SK-N-SH (cell line): ENCODE results near the gene C19orf47. TPM values are rescaled to one million over a fixed set of nuclear protein-coding genes. Genes with fewer than 3 reads are reported as not detected.

Experiments
- CTCF ChIA-PET: fragments of 300-600, 350-600 bp; formaldehyde crosslinking; extraction: SDS; loops from one replicate; lab custom pipeline; 2021; lab: Yijun Ruan, JAX
- POLR2A ChIA-PET: fragments of 350-600 bp; sonication (Branson Sonifier 250); formaldehyde crosslinking; extraction: SDS; loops from one replicate; lab custom pipeline; 2020; ENCODE audit warnings: antibody characterized with exemption, inconsistent platforms; lab: Yijun Ruan, JAX
- DNase-seq: peaks from one replicate; pipeline ENCODE4 v3.0.0; 2012
- H2AFZ ChIP-seq: fragments of 200-600 bp; sonication (generic); 2 replicates; pipeline ENCODE4 v1.8.1; 2016; ENCODE audit warnings: antibody characterized with exemption, mild to moderate bottlenecking, low read depth
- H3F3A ChIP-seq: fragments of 200-600 bp; sonication (generic); replicated peaks from 2 replicates; pipeline ENCODE3; 2016; ENCODE audit warnings: antibody characterized with exemption, mild to moderate bottlenecking; ENCODE audit not compliant: insufficient read depth
- H3K27ac ChIP-seq, 2 experiments: fragments of 200-500 bp in 1 of 2; fragments of 200-600 bp in 1 of 2; sonication (Bioruptor generic) in 1 of 2; sonication (generic), shearing (Covaris generic) in 1 of 2; 2 replicates each; pipeline versions ENCODE4 v1.5.1 to v1.6.1; 2014 to 2016; ENCODE audit warnings: low read depth in 2 of 2, inconsistent platforms in 1 of 2, low read length in 1 of 2, mild to moderate bottlenecking in 1 of 2, mixed read lengths in 1 of 2
- H3K27me3 ChIP-seq: fragments of 200-600 bp; sonication (generic), shearing (Covaris generic); 2 replicates; pipeline ENCODE4 v1.6.1; 2016; ENCODE audit warnings: mixed run types; ENCODE audit not compliant: insufficient read depth
- H3K36me3 ChIP-seq, 2 experiments: fragments of 200-500 bp in 1 of 2; fragments of 200-600 bp in 1 of 2; sonication (Bioruptor generic) in 1 of 2; sonication (generic) in 1 of 2; replicated peaks in 1 of 2; 2 replicates each; pipeline versions ENCODE3 to v1.5.1; 2014 to 2016; ENCODE audit warnings: low read length in 1 of 2, mild to moderate bottlenecking in 1 of 2; ENCODE audit not compliant: insufficient read depth in 2 of 2, control insufficient read depth in 1 of 2
- H3K4me1 ChIP-seq, 2 experiments: fragments of 200-500 bp in 1 of 2; fragments of 200-600 bp in 1 of 2; sonication (Bioruptor generic) in 1 of 2; sonication (generic), shearing (Covaris generic) in 1 of 2; 2 replicates each; pipeline versions ENCODE4 v1.5.1 to v1.6.1; 2014 to 2016; ENCODE audit warnings: low read depth in 1 of 2, low read length in 1 of 2, mixed run types in 1 of 2; ENCODE audit not compliant: insufficient read depth in 2 of 2, control insufficient read depth in 1 of 2
- H3K4me2 ChIP-seq: fragments of 200-600 bp; sonication (generic), shearing (Covaris generic); 2 replicates; pipeline ENCODE4 v1.6.1; 2017; ENCODE audit warnings: mixed run types
- H3K4me3 ChIP-seq, 2 experiments: fragments of 200-500 bp in 1 of 2; fragments of 200-600 bp in 1 of 2; sonication (Bioruptor generic) in 1 of 2; sonication (generic), shearing (Covaris generic) in 1 of 2; 2 replicates each; pipeline versions ENCODE4 v1.5.1 to v1.8.1; 2014 to 2016; ENCODE audit warnings: low read depth in 2 of 2, inconsistent platforms in 1 of 2, low read length in 1 of 2, mild to moderate bottlenecking in 1 of 2, mixed read lengths in 1 of 2, moderate library complexity in 1 of 2
- H3K79me2 ChIP-seq: fragments of 200-600 bp; sonication (generic); 2 replicates; pipeline ENCODE4 v1.8.1; 2017; ENCODE audit warnings: mild to moderate bottlenecking; ENCODE audit not compliant: insufficient read depth
- H3K9ac ChIP-seq: fragments of 200-600 bp; sonication (generic); 2 replicates; pipeline ENCODE4 v1.6.1; 2017; ENCODE audit warnings: mixed run types
- H3K9me2 ChIP-seq: fragments of 200-600 bp; sonication (generic); 2 replicates; pipeline ENCODE4 v1.6.1; 2017; ENCODE audit warnings: mixed run types
- H3K9me3 ChIP-seq: fragments of 200-600 bp; sonication (generic); 2 replicates; pipeline ENCODE4 v1.6.1; 2017; ENCODE audit warnings: mixed run types, mild to moderate bottlenecking, moderate library complexity
- H4K20me1 ChIP-seq: fragments of 200-600 bp; sonication (generic); 2 replicates; pipeline ENCODE4 v1.6.1; 2017; ENCODE audit warnings: mild to moderate bottlenecking, mixed run types; ENCODE audit not compliant: insufficient read depth
- FOXJ3 ChIP-seq: sonication (generic); formaldehyde crosslinking; IDR thresholded peaks from 2 replicates; pipeline ENCODE4 v1.5.1; 2020; ENCODE audit warnings: mild to moderate bottlenecking, missing genetic modification reagents
- FOXM1 ChIP-seq: IDR thresholded peaks from 2 replicates; pipeline ENCODE4 v1.4.0; 2012; ENCODE audit warnings: low read depth, mild to moderate bottlenecking
- GABPA ChIP-seq: IDR thresholded peaks from 2 replicates; pipeline ENCODE4 v1.4.0; 2012; ENCODE audit warnings: low read depth, mild to moderate bottlenecking
- MEF2A ChIP-seq: IDR thresholded peaks from 2 replicates; pipeline ENCODE4 v1.4.0; 2012; ENCODE audit warnings: low read depth, borderline replicate concordance
- MXI1 ChIP-seq: IDR thresholded peaks from 2 replicates; pipeline ENCODE4 v1.6.1; 2012; ENCODE audit warnings: mild to moderate bottlenecking, low read depth, low read length, improper control_type of control experiment
- NFIC ChIP-seq: IDR thresholded peaks from 2 replicates; pipeline ENCODE4 v1.4.0; 2012; ENCODE audit warnings: borderline replicate concordance
- POLR2AphosphoS5 ChIP-seq: IDR thresholded peaks from 2 replicates; pipeline ENCODE4 v1.6.1; 2012; ENCODE audit warnings: low read depth, low read length
- RAD21 ChIP-seq: IDR thresholded peaks from 2 replicates; pipeline ENCODE4 v1.6.1; 2012; ENCODE audit warnings: mild to moderate bottlenecking, low read length
- RCOR1 ChIP-seq: fragments of 150-350 bp; IDR thresholded peaks from 2 replicates; pipeline ENCODE4 v1.6.1; 2017; ENCODE audit warnings: antibody characterized with exemption, low read length
- SIN3A ChIP-seq: IDR thresholded peaks from 2 replicates; pipeline ENCODE4 v1.6.1; 2012; ENCODE audit warnings: low read depth, mild to moderate bottlenecking, low read length, moderate library complexity, borderline replicate concordance
- TCF12 ChIP-seq: IDR thresholded peaks from 2 replicates; pipeline ENCODE4 v1.4.0; 2012
- TEAD4 ChIP-seq: IDR thresholded peaks from 2 replicates; pipeline ENCODE4 v1.4.0; 2012; ENCODE audit warnings: mild to moderate bottlenecking, borderline replicate concordance; ENCODE audit not compliant: insufficient read depth
- WGBS: methylation state at CpG from one replicate; pipeline ENCODE4 v1.1.6; 2017; ENCODE audit warnings: low lambda C conversion rate; 5-methylcytosine and 5-hydroxymethylcytosine counted together
- polyA plus RNA-seq, 3 experiments: library from polyadenylated mRNA; depleted of rRNA; stranded (reverse); fragments of >200 nt; gene quantifications; 2 replicates each; pipeline ENCODE4 v1.2.3, GENCODE V29; 2012
- TF ChIP-seq, protein P1 (sequence below): IDR thresholded peaks from 2 replicates; pipeline ENCODE4 v1.4.0; 2012; ENCODE audit warnings: low read depth
- TF ChIP-seq, protein P2 (sequence below): IDR thresholded peaks from 2 replicates; pipeline ENCODE4 v1.4.0; 2012; ENCODE audit warnings: low read depth, borderline replicate concordance

C19orf47 gene
- polyA plus RNA-seq, 1 of the 3 experiments (the other 2 are of a cell fraction) = 17.2 TPM

DNA sequence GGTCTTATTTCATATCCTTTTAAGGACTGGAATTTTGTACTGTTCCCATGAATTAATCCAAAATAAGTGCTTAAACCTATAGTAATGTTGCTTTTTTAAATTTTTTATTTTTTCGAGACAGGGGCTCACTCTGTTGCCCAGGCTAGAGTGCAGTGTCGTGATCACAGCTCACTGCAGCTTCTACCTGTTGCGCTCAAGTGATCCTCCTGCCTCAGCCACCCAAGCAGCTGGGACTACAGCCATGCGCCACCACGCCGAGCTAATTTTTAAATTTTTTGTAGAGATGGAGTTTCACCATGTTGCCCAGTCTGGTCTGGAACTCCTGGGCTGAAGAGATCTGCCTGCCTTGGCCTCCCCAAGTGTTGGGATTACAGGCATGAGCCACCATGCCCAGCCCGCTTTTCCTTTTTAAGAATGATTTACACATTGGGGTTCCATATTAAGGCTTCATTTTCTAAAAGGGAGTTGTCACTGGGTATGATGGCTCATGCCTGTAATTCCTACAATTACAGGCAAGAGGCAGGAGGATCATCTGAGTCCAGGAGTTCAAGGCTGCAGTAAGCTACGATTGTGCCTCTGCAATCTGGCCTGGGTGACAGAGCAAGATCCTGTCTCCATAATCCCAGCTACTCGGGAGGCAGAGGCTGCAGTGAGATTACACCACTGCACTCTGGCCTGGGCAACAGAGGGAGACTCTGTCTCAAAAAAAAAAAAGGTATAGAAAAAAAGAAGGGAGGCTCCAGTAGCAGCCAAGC, 34.8 kb downstream of the C19orf47 start:
- H3K79me2 ChIP-seq = no peaks in the 10 kb centered on the region
- no peak for DNase-seq
- H3K9me2 ChIP-seq = no peaks in the 10 kb centered on the region
- TF ChIP-seq, protein P1, sequence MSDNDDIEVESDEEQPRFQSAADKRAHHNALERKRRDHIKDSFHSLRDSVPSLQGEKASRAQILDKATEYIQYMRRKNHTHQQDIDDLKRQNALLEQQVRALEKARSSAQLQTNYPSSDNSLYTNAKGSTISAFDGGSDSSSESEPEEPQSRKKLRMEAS = no peak
- TF ChIP-seq RAD21 = no peak
- TF ChIP-seq MXI1 = no peak
- TF ChIP-seq SIN3A = no peak
- TF ChIP-seq GABPA = no peak
- no peak for TF ChIP-seq MEF2A
- TF ChIP-seq, protein P2, sequence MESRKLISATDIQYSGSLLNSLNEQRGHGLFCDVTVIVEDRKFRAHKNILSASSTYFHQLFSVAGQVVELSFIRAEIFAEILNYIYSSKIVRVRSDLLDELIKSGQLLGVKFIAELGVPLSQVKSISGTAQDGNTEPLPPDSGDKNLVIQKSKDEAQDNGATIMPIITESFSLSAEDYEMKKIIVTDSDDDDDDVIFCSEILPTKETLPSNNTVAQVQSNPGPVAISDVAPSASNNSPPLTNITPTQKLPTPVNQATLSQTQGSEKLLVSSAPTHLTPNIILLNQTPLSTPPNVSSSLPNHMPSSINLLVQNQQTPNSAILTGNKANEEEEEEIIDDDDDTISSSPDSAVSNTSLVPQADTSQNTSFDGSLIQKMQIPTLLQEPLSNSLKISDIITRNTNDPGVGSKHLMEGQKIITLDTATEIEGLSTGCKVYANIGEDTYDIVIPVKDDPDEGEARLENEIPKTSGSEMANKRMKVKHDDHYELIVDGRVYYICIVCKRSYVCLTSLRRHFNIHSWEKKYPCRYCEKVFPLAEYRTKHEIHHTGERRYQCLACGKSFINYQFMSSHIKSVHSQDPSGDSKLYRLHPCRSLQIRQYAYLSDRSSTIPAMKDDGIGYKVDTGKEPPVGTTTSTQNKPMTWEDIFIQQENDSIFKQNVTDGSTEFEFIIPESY = no peak
- no peak for TF ChIP-seq TEAD4
- TF ChIP-seq POLR2AphosphoS5 = no peak
- TF ChIP-seq FOXJ3 (CRISPR knock-in tag) = no peak
- TF ChIP-seq NFIC = no peak
- no peak for TF ChIP-seq TCF12
- H3K4me3 ChIP-seq = no peak overlapping the region
- H3F3A ChIP-seq = no peaks in the 10 kb centered on the region
- CTCF ChIA-PET = no interaction called here
- H3K27ac ChIP-seq = no peak overlapping the region
- peaks cover 3 to 5% of the 10 kb centered on the region in 2 experiments for H3K36me3 ChIP-seq
- POLR2A ChIA-PET = interaction anchor here (0.5 kb wide), 1 partner anchor 212 kb away, joined by 4 read pairs; no protein-coding TSS in a partner anchor
- no peak overlapping the region for H3K4me2 ChIP-seq
- peaks cover 0 to 5% of the 10 kb centered on the region in 2 experiments; a peak in 1 of 4 replicates for H3K4me1 ChIP-seq
- H3K9ac ChIP-seq = no peak overlapping the region
- no peaks in the 10 kb centered on the region for H3K27me3 ChIP-seq
- H4K20me1 ChIP-seq = no peaks in the 10 kb centered on the region
- H3K9me3 ChIP-seq = no peaks in the 10 kb centered on the region
- no peak overlapping the region for H2AFZ ChIP-seq
- WGBS = 97% methylated on average over 9 of the region's 9 CpGs

DNA sequence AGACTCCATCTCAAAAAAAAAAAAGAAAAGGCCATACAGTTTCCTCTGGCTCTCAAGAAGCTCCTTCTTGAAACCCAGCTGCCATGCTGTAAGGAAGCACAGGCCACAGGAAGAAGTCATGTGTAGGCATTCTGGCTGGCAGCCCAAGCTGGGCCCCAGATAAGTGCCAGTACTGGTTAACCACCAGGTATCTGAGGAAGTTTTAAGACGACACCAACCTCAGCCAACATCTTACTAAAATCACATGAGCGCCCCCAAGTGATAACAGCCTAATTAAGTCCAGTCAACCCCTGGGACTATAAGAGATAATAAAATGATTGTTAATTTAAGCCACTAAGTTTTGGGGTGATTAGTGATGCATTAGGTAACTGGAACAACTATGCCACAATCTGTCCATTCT, 35.7 kb downstream of the C19orf47 start:
- Histone ChIP-seq H3K4me1 (peaks cover 0 to 5% of the 10 kb centered on the region in 2 experiments; a peak in 1 of 4 replicates), H3K79me2 (no peaks in the 10 kb centered on the region)
- TF ChIP-seq, protein P1 = no peak
- TF ChIP-seq FOXM1 = no peak
- TF ChIP-seq RCOR1 = no peak
- TF ChIP-seq, all 33 proteins: peak for 0
- Histone ChIP-seq H3K9me2 (no peaks in the 10 kb centered on the region), H3K4me2 (no peak overlapping the region), H3K27me3 (no peaks in the 10 kb centered on the region), H3K27ac (no peak overlapping the region), H3K9me3 (no peaks in the 10 kb centered on the region), H3K36me3 (peaks cover 0 to 5% of the 10 kb centered on the region in 2 experiments), H3K9ac (no peak overlapping the region), H4K20me1 (no peaks in the 10 kb centered on the region), H3K4me3 (no peak overlapping the region), H2AFZ (no peak overlapping the region), H3F3A (no peaks in the 10 kb centered on the region)
- DNase-seq = no peak
- WGBS = 90% methylated on average over 2 of the region's 2 CpGs
- ChIA-PET POLR2A (no interaction called here), CTCF (no interaction called here)
